Stimulated activated CD4-positive, alpha-beta T cell treated with anti-CD3 and anti-CD28 coated beads, Interleukin-1b, Interleukin-23, amount 100 ng/mL, for 1 hour (primary cell): Measurements from ENCODE around the gene ABHD12.

Experiments used
- DNase-seq, 2 donors: peaks; one replicate each; pipeline ENCODE4 v3.0.0-alpha.2; 2020; ENCODE audit warnings: low read depth in 2 of 2

The ABHD12 gene

DNA sequence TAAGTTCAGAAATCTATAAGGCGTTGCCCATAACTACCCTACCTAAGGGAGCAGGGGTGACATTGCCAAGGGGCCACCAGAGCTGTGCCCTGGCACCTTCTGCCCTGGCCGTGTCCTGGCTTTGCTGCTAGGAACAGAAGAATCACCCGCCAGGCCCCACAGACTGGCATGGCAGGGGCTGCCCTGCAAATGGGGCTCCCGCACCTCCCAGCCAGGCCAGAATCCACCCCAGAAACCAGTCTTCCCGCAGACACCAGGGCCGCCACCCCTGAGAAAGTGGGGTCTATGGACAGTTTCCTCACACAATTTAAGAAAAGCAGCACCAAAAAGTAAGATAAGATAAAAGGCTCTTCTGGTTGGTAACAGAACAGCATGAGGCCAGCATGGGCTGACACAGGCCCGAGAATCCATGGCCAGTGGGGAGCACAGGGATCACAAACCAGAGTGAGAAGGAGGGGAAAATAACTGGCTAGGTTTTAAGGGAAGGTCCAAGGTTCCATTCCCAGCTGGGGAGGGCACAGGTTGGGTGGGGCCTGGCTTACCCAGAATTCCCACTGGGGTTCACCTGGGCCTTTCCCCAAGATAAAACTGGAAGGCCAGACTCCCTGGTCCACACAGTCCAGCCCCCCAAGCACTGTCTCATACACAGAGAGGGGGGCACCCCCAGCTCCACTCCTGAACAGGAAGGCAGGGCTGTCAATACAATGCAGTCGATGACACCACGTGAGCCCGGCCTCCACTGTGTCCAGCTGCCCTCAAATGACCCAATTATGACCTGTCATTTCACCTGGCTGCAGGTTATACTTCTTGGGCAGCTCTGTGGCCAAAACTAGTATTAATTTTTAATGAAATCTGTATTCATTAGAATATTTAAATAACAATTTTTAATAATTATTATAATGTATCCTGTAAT is 83.4 kb downstream of the ABHD12 start:
- no peak for DNase-seq

DNA sequence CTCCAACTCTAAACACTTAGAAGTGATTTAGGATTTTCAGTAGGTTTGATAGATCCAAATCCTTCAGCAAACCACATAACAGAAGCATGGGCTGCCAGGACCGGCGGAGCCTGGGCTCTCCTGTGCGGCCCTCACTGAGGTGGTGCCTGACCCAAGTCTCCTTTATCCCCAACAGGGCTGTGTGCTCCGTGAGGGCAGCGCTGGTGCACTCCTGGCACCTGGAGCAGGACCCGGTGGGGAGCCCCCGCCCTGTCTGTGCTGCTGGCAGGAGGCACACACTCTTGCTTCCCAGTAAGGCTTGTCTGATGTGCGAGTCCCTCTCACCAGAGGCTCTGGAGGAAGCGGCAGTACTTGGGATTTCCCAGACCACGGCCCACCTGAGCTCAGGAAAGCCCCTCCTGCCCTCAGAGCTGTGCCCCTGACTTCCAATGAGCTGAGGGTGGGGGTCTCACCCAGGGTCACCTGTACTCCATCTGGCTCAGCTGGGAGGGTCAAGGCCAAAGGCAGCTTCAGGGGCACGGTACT is 86.5 kb downstream of the ABHD12 start:
- no peak for DNase-seq

DNA sequence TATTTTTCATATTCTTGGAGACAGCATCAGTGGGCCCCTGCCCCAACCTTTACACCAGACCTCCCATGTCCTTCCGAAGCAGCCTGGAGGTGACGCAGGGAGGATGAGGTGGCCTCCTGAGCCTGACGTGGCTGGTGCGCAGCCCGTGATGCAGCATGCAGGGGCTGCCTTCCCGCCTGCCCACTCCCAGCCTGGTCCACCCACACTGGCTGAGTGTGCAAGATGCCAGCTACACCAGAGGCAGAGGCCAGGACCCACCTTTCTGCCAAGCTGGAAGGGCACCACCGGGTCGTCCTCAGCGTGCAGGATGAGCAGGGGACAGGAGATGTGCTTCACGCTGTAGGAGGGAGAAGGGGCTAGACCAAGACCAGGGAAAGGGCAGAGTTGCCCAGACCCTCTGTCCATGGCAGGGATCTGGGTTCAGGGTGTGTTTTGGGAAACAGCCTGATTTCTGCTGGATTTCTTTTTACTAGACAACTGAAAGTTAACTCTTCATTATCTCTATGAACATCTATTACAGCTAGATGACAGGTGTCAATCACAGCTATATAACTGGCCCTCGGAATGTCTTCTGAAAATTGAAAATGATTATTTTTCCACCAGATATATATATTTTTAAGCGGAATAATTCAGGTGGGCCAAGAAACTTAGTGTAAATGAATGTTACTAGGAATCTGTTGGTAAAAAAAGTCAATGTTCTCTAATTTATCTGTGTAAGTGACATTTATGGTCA is 87.2 kb downstream of the ABHD12 start:
- no peak for DNase-seq

DNA sequence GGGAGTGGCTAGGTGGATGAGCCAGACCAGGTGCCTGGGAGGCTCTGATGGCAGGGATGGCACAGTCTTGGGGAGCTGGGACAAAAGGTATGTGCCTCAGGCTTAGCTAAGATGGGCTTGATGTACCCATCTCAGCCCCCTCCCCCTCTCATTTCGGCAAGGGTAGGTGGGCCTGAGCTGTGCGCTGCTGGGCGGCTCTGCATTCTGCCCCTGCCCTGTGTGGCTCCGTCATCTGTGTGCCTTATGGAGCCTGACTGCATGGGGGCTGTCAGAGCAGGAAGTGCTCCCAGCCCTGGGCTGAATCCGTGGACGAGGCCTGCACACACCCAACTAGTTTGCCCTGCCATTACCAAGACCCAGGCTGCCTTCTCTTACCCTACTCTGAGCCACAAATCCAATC is 88.0 kb downstream of the ABHD12 start:
- no peak for DNase-seq

DNA sequence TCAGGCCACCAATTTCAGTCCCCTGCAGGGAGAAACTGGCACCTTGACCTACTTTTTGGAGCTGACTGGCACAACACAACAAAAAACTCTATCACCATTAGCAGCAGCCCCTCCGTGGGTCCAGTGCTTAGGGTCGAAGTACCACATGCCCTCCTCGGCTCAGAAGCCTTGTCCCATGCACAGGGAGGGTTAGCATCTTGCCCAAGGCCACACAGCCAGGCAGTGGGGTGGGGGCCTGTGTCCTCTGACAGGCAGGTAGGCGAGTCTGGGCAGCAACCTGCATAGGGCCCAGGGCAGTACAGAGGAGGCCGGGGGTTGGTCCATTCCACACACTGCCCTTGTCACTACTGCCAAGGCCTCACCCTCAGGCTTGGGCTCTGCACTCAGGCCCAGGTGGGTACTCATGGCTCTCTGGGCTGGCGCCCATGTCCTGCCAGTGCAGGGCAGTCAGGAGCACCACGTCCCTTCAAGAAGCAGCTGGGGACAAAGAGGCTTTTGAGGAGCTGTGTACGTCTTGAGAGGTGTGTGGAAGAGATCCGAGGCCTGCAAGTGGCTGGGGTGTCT is 89.2 kb downstream of the ABHD12 start:
- no peak for DNase-seq

DNA sequence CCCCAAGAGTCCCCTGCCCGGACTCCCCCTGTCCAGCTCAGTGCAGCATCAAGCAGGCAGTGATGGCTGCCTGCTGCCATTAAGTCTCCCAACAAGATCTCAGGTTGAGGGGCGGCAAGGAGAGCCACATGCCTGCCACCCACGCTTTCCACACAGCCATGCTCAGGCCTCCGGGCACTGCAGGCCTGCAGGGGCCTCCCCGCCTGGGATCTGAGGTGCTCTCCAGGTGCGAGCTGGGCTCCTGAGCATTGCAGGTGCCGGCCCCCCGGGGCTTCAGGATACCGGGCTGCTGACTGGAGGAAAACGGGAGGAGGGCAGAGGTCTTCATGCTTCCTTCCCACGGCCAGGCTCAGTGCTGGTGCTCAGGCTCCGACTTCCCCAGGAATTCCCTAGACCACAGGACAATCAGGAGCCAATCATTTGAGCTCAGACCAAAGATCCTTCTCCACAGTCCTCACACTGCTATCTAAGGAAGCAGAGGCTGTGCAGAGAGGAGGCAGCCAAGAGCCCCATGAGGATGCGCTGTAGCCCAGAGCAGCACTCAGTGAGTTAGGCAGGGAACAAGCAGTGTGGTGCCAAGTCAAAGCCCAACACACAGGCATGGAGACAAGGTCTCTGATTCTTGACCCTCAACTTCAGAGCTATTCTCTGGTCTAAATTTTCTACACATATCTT is 90.0 kb downstream of the ABHD12 start:
- no peak for DNase-seq

DNA sequence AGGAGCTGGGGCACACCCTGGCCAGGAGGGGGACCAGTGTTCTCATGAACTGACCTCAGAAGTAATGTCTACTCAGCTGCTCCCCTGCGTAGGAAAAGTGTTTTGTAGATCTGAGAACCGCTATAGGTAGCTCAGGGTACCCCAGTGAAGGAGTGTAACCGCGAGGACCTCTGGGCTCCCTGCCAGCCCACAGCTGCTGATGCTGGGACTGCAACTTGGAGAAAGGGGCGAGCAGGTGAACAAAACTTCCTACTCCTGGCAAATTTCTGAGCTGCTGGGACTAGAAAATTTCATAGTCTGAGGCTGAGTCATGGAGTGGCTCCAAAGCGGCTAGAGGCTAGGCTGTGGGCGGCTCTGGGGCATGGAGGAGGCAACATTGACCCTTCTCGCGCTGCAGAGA is 90.8 kb downstream of the ABHD12 start:
- DNase-seq, result no peak

DNA sequence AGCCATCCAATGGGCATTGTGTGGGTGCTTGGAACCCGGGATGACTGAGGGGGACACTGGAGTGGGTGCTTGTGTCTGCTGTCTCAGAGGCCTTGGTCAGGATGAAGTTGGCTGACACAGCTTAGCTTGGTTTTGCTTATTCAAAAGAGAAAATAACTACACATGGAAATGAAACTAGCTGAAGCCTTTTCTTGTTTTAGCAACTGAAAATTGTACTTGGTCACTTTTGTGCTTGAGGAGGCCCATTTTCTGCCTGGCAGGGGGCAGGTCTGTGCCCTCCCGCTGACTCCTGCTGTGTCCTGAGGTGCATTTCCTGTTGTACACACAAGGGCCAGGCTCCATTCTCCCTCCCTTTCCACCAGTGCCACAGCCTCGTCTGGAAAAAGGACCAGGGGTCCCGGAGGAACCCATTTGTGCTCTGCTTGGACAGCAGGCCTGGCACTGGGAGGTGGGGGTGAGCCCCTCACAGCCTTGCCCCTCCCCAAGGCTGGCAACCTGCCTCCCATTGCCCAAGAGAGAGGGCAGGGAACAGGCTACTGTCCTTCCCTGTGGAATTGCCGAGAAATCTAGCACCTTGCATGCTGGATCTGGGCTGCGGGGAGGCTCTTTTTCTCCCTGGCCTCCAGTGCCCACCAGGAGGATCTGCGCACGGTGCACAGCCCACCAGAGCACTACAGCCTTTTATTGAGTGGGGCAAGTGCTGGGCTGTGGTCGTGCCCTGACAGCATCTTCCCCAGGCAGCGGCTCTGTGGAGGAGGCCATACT is 93.3 kb downstream of the ABHD12 start:
- no peak for DNase-seq

DNA sequence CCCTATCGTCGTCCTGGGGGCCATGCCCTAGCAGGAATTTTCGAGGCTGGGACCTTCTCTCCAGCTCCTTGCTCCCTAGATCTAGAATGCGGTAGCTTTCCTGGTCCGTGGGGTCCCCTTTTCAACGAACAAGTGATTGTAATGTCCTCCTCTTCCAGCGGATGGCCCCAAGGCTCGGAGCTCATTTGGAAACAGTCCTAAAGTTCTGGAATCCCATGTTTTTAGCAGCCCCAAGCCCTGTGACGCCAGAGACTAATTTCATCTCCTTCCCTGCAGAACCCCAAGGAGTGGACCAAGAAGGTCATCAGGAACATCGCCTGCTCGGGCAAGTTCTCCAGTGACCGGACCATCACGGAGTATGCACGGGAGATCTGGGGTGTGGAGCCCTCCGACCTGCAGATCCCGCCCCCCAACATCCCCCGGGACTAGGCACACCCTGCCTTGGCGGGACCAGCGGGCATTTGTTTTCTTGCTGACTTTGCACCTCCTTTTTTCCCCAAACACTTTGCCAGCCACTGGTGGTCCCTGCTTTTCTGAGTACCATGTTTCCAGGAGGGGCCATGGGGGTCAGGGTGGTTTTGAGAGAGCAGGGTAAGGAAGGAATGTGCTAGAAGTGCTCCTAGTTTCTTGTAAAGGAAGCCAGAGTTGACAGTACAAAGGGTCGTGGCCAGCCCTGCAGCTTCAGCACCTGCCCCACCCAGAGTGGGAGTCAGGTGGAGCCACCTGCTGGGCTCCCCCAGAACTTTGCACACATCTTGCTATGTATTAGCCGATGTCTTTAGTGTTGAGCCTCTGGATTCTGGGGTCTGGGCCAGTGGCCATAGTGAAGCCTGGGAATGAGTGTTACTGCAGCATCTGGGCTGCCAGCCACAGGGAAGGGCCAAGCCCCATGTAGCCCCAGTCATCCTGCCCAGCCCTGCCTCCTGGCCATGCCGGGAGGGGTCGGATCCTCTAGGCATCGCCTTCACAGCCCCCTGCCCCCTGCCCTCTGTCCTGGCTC is 94.2 kb downstream of the ABHD12 start:
- no peak for DNase-seq

DNA sequence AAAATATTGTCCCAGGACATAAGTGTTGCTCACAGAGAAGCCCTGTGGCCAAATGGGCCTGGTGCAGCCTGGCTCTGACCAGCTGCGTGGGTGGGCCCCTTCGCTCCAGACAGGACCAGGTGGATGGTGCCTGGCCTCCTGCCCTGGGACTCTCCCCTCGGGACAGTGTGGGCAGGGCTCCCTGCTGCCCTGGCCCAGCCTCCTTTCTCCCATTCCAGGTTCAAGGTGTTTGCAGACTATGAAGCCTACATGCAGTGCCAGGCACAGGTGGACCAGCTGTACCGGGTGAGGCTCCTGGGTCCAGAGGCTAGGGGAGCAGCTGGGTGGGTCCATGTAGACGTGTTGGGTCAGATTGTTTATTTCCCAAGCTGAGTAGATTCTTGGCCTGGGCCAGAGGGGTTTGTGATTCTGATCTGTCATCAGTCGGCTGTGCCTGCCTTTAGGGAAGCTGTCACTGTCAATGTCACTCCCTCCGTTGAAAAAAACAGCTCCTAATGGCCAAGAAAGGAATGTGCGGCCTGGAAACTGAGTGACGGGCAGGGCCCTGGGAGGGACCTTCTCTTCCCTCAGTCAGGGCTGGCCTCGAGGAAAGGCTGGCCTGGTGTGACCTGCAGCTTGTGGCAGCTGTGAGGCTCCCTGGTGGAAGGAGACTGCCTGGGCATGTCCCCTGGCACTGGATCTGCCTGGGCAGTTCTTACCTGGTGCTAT is 95.1 kb downstream of the ABHD12 start:
- no peak for DNase-seq

DNA sequence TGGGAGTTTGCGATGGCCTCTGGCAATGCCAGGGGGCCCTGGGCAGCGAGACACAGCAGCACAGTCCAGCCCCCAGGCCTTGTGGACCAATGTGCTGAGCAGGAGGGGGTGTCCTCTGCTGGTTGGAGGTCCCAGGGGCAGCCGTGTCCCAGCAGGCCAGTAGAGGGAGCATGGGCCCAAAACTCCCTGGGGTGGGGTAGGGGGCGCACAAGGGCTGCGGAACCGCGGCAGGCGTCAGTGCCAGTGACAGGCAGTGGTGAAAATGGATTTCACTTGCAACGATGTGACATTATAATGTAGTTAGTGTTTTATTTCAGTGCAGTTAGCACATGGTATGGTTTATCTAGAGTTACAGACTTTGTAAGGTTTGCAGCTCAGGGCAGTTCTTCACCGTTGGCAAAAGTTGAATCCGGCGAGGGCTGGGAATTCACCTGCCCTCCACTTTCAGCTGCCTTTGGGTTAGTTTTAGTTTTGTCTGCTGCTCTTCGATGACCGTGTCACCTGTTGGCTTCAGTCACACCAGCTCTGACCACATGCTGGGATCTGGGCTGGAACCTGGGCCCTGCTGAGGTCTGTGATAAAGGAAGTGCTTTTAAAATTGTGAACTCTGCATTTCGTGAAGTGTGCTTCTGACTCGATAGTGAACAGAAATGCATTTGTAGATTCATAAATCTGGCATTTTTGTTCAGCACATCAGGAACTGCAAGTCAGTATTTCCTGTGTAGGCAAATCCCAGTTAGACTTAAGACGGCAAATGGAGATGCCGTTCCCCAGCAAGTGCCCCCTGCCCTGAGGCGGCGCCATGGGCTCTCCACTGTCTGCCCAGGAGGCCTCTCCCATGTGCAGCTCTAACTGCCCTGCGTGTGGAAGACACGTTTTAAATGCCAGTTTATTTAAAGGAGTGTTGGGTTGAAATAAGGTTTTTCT is 95.9 kb downstream of the ABHD12 start:
- DNase-seq, result peak; percentile 18 to 22

DNA sequence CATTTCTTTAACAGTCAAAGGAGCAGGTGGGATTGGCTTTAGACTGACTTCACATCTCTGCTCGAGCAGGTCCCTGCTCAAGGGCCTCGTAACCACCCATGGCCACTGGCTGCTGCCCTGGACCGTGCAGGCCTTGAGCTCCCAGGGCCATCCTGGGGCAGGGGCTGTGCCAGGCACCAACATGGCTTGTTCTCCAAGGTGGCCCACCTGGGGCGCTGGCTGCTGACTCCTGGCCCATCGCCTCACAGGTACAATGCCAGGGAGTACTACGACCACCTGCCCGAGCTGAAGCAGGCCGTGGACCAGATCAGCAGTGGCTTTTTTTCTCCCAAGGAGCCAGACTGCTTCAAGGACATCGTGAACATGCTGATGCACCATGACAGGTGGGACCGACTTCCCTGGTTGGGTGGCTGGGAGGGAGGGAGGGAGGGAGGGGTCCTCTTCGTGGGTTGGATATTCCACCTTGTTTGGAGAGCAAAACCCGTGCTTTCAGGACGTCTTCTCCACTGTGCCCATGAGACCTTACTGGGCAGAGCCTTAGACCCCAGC is 96.7 kb downstream of the ABHD12 start:
- no peak for DNase-seq

DNA sequence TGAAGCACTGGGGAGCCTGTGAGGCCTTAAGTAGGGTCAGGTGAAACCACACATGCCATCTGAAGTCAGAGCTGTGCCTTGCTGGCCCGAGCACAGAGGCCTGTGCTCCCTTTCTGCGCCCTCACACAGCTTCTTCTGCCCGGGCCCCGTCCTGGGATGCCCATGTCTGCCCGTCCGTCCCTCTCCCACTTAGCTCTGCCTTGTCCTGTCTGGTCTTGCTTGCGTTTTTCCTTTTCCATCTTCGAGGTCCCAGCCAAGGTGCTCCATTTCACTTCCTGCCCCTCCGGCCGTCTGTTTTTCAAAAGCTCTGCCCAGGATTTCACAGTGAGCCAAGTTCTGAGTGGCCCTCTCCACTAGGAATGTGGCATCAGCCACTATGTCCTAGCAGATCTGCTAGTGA is 97.1 kb downstream of the ABHD12 start:
- no peak for DNase-seq

DNA sequence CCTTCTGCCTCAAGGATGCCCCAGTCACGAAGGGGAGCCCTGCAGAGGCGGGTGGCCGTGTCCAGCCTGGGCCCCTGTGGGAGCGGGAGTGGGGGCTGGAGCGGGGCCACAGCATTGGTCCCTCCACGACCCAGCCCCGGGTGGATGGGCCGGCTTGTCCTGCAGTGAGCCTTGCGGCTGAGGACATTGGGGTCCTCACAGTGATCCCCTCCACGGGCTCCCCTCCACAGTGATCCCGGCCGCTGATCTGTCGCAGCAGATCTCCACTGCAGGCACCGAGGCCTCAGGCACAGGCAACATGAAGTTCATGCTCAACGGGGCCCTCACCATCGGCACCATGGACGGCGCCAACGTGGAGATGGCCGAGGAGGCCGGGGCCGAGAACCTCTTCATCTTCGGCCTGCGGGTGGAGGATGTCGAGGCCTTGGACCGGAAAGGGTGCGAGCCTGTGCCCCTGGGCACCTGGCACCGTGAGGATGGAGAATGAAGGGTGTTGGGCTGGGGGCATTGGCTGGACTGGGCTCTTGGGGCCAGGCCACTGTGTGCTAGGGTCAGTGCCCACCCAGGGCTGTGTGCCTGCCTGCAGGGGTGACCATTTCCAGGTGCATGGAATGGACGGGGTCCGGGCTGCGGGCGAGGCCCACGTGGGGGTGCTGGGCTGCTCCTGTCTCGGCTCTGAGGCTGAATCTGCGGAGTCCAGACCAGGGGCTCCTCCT is 98.3 kb downstream of the ABHD12 start:
- DNase-seq, result no peak

DNA sequence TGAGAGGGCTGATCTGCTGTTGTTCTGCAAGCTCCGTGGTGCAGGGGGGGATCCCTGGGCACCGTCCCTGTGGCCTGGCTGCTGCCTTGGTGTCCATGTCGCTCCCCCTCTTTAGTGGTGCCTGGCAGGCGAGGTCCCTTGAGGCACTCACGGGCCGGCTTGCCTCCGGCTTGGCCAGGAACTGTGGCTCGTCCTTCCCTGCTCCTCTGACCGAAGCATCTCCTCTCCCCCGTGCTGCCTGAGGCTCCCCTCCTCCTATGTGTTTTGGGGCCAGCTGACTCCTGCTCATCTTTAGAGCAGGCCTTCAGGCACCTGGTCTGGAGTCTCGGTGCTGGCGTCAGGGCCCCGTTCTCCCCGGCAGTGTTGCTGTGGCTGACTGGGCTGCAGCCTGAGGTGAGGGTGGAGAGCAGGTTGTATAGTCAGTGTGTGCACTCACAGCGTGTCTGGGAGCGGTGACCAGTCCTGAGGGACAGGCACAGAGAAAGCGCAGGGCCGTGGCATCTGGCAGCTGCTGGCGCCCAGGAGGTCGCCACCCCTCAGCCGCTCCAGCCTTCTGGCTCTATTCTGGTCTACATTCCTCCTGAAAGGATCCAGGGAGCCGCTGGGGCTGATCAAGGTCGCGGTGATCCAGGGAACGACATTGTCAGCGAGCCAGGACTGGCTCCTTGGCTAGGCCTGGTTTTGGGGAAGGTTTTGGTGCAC is 99.1 kb downstream of the ABHD12 start:
- DNase-seq, result no peak

DNA sequence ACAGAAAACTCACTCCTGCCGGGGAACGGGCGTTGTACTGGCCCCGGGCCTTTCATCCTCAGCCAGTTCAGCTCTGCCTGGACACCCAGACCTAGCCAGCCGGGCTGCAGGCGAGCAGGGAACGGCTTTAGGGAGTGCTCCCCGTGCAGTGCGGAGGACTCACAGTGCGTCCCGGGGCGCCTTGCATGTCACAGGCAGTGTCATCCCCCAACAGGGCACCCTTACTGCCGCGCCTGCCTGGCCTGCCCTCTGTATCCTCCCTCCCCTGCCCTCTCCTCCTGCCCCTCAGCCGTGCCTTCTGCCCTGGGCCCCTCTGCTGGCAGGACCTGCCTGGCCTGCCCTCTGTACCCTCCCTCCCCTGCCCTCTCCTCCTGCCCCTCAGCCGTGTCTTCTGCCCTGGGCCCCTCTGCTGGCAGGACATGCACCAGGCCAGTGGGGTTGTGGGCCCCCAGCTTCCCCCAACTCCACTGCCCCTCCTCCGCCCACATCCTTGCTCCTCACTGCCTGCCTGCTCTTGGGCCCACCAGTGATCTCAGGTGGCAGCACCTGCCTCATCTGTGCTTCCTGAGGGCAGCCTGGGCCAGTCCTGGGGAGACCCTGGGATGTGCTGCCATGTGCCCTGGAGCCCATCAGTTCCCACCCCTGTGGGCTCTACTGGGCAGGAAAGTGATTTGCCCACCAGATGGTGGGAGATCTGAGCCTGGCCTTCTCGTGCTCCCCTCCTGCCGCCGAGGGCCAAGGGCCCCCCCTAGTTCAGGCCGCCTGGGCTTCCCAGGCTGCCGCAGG is 99.8 kb downstream of the ABHD12 start:
- DNase-seq, result no peak
